Measurements from ENCODE around the gene SNTG2. TPM values are rescaled to one million over a fixed set of nuclear protein-coding genes. Genes with fewer than 3 reads are reported as not detected.

Gene SNTG2
- total RNA-seq, 2 experiments from 2014 or later = not detected

DNA sequence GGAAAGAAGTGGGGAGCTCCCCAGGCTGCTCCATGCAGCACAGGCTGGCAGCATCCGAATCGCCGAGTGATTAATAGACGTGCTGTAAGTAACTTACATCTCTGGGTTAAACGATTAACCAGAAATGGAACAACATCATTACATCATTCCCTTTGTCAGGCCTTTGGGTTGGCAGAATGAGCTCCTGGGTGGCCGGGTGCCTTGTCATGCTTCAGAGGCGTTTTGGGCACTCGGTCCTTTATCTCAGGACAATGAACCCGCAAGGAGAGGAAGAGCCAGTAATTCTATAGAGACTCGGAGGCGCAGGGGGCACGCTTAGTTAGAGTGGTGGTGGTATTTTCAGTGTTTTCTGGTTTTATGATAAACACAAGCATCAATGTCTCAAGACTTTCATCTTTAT lies 315.7 kb downstream of the SNTG2 start:
- TF ChIP-seq CTCF (conservative IDR thresholded peaks at IDR 0.05; ENCODE audit: low read length) (no peak), EZH2phosphoT487 (IDR thresholded peaks at IDR 0.05; ENCODE audit: borderline replicate concordance, low read depth, low read length) (no peak)
- no peak for DNase-seq (ENCODE audit: low spot score)
- CTCF ChIA-PET (ENCODE audit: unreplicated experiment) = no interaction called here
- Histone ChIP-seq H3K9me3 (ENCODE audit: low read length) (no peaks in the 10 kb centered on the region), H3K9me2 (ENCODE audit: insufficient read depth, low read length) (no peaks in the 10 kb centered on the region), H3K4me3 (ENCODE audit: low read depth, low read length, poor library complexity, severe bottlenecking) (no peak overlapping the region), H4K20me1 (ENCODE audit: insufficient read depth, low read length) (no peaks in the 10 kb centered on the region), H2AFZ (ENCODE audit: low read length) (no peak overlapping the region), H3K4me1 (ENCODE audit: insufficient read depth, low read length, poor library complexity, severe bottlenecking) (no peaks in the 10 kb centered on the region), H3K79me2 (ENCODE audit: insufficient read depth, low read depth, low read length) (no peaks in the 10 kb centered on the region), H3K27ac (ENCODE audit: low read depth, low read length, poor library complexity, severe bottlenecking) (no peak overlapping the region), H3K4me2 (ENCODE audit: low read length) (no peak overlapping the region), H3K36me3 (ENCODE audit: insufficient read depth, low read length) (no peaks in the 10 kb centered on the region)
- intact Hi-C loops (cut with micrococcal nuclease; ENCODE audit: unreplicated experiment) = no loop called here
- no TSS peak for BruUV-seq (replicated peaks)
- POLR2A ChIA-PET = interaction anchor here (0.6 kb wide), 1 partner anchor 17 kb away, joined by 3 read pairs; no protein-coding TSS in a partner anchor

DNA sequence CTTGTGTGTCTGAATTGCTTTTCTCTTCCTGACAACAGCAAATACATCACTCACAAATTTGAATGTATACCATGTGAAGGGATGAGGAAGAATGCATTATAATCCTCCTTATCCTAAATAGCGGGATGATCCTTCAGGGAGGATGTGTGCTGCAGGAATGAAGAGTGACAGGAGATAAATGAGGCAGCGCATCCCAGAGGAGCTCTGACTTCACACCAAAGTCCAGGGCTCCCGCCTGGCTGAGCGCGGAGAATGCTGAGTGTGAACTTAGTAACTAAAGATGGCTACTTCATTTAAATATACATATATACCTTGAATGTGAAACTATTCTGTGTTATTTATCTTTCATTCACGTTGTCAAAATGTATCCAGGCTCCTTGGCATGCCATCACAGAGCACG lies 317.4 kb downstream of the SNTG2 start:
- no peaks in the 10 kb centered on the region for H3K9me2 ChIP-seq (ENCODE audit: insufficient read depth, low read length)
- no peaks in the 10 kb centered on the region for H4K20me1 ChIP-seq (ENCODE audit: insufficient read depth, low read length)
- no TSS peak for BruUV-seq (replicated peaks)
- H3K9me3 ChIP-seq (ENCODE audit: low read length) = no peaks in the 10 kb centered on the region
- CTCF ChIA-PET (ENCODE audit: unreplicated experiment) = no interaction called here
- TF ChIP-seq EZH2phosphoT487 (IDR thresholded peaks at IDR 0.05; ENCODE audit: borderline replicate concordance, low read depth, low read length) (no peak), CTCF (conservative IDR thresholded peaks at IDR 0.05; ENCODE audit: low read length) (no peak)
- no peaks in the 10 kb centered on the region for H3K79me2 ChIP-seq (ENCODE audit: insufficient read depth, low read depth, low read length)
- no peak overlapping the region for H3K4me2 ChIP-seq (ENCODE audit: low read length)
- H3K4me3 ChIP-seq (ENCODE audit: low read depth, low read length, poor library complexity, severe bottlenecking) = no peak overlapping the region
- no peak overlapping the region for H3K27ac ChIP-seq (ENCODE audit: low read depth, low read length, poor library complexity, severe bottlenecking)
- no peak for DNase-seq (ENCODE audit: low spot score)
- intact Hi-C loops (cut with micrococcal nuclease; ENCODE audit: unreplicated experiment) = no loop called here
- POLR2A ChIA-PET = no interaction called here
- H3K36me3 ChIP-seq (ENCODE audit: insufficient read depth, low read length) = no peaks in the 10 kb centered on the region
- no peak overlapping the region for H2AFZ ChIP-seq (ENCODE audit: low read length)
- H3K4me1 ChIP-seq (ENCODE audit: insufficient read depth, low read length, poor library complexity, severe bottlenecking) = no peaks in the 10 kb centered on the region

DNA sequence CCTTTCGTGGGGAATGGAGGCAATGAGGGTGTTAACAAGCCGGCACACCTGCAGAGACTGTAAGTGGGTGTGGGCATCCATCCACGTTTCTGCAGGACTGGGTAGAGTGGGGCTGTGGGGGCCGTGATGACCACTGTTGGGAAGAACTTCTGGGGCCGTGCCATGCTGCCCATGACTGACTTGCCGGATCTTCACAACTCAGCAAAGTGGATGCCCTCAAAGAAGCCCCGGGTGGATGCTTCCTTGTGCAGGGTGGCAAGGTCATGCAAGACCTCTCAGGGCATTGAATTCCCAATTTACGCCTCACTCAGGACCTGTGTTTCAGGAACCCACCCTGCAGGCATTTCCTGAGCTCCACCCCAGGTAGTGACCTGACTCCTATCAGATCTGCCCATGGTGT lies 319.2 kb downstream of the SNTG2 start:
- intact Hi-C loops (cut with micrococcal nuclease; ENCODE audit: unreplicated experiment) = no loop called here

More for the DNA sequence above, 319.2 kb downstream of the SNTG2 start:
- Histone ChIP-seq H3K4me3 (ENCODE audit: low read depth, low read length, poor library complexity, severe bottlenecking) (no peak overlapping the region), H3K9me3 (ENCODE audit: low read length) (no peaks in the 10 kb centered on the region), H3K4me1 (ENCODE audit: insufficient read depth, low read length, poor library complexity, severe bottlenecking) (no peaks in the 10 kb centered on the region), H4K20me1 (ENCODE audit: insufficient read depth, low read length) (no peaks in the 10 kb centered on the region), H3K27ac (ENCODE audit: low read depth, low read length, poor library complexity, severe bottlenecking) (no peak overlapping the region), H2AFZ (ENCODE audit: low read length) (no peak overlapping the region), H3K4me2 (ENCODE audit: low read length) (no peak overlapping the region), H3K9me2 (ENCODE audit: insufficient read depth, low read length) (no peaks in the 10 kb centered on the region), H3K36me3 (ENCODE audit: insufficient read depth, low read length) (no peaks in the 10 kb centered on the region), H3K79me2 (ENCODE audit: insufficient read depth, low read depth, low read length) (no peaks in the 10 kb centered on the region)
- CTCF ChIA-PET (ENCODE audit: unreplicated experiment) = no interaction called here
- TF ChIP-seq EZH2phosphoT487 (IDR thresholded peaks at IDR 0.05; ENCODE audit: borderline replicate concordance, low read depth, low read length) (no peak), CTCF (conservative IDR thresholded peaks at IDR 0.05; ENCODE audit: low read length) (no peak)
- POLR2A ChIA-PET = no interaction called here
- DNase-seq (ENCODE audit: low spot score) = no peak
- no TSS peak for BruUV-seq (replicated peaks)
